Measurements from ENCODE around the gene NPC1. TPM values are rescaled to one million over a fixed set of nuclear protein-coding genes. Genes with fewer than 3 reads are reported as not detected.

Gene NPC1
- total RNA-seq, 2 donors from 2014 or later, result 29.9 to 32.3 TPM

DNA sequence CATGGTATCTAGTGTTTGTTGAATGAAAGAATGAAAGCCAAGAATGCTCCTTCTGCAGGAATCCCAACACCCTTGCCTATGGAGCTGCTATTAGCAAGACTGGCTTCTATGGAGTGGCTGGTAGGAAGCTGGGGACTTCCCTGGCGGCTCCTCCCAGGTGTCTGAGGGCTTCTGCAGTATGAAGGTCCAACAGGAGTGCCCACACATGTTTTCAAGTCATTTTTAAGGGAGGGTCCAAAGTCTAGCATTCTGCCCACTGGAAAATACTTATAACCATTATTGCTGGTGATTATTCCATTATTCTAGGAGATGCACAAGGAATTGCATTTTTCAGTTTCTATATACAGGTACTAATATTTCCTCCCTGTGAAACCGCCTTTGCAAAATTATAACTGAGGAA is 21.9 kb upstream of the NPC1 start:
- H3K27me3 ChIP-seq, result no peaks in the 10 kb centered on the region
- H3K36me3 ChIP-seq, result no peaks in the 10 kb centered on the region
- no peak overlapping the region for H3K4me3 ChIP-seq
- intact Hi-C loops (cut with DNase I), result no loop called here
- TF ChIP-seq, protein P1, sequence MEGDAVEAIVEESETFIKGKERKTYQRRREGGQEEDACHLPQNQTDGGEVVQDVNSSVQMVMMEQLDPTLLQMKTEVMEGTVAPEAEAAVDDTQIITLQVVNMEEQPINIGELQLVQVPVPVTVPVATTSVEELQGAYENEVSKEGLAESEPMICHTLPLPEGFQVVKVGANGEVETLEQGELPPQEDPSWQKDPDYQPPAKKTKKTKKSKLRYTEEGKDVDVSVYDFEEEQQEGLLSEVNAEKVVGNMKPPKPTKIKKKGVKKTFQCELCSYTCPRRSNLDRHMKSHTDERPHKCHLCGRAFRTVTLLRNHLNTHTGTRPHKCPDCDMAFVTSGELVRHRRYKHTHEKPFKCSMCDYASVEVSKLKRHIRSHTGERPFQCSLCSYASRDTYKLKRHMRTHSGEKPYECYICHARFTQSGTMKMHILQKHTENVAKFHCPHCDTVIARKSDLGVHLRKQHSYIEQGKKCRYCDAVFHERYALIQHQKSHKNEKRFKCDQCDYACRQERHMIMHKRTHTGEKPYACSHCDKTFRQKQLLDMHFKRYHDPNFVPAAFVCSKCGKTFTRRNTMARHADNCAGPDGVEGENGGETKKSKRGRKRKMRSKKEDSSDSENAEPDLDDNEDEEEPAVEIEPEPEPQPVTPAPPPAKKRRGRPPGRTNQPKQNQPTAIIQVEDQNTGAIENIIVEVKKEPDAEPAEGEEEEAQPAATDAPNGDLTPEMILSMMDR (IDR thresholded peaks at IDR 0.05), result no peak
- H3K9me3 ChIP-seq, result no peaks in the 10 kb centered on the region
- peaks cover 4% of the 10 kb centered on the region for H3K4me1 ChIP-seq
- H3K9ac ChIP-seq (ENCODE audit: low read depth in 2 of 2, low read length in 2 of 2), result no peak overlapping the region
- DNase-seq, result no peak
- H3K27ac ChIP-seq, result no peak overlapping the region

DNA sequence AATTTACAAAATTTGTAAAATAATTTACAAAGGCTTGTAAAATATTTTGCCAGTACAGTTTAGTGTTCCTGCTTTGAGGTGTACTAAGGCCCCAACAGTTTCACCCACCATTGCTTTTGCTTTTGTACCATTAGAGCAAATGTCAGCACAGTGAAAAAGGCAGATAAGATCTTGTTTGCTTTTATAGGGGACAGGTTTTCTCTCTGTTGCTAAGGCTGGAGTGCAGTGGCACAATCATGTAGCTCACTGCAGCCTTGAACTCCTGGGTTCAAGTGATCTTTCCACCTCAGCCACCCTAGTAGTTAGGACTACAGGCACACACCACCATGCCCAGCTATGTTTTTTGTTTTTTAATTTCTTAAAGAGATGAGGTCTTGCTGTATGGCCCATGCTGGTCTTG is 19.6 kb upstream of the NPC1 start:
- H3K9me3 ChIP-seq, result no peaks in the 10 kb centered on the region
- DNase-seq, result no peak
- TF ChIP-seq, protein P1 (IDR thresholded peaks at IDR 0.05), result no peak
- H3K27me3 ChIP-seq, result no peaks in the 10 kb centered on the region
- H3K9ac ChIP-seq (ENCODE audit: low read depth in 2 of 2, low read length in 2 of 2), result no peak overlapping the region
- H3K4me1 ChIP-seq, result peaks cover 4% of the 10 kb centered on the region
- intact Hi-C loops (cut with DNase I), result no loop called here
- H3K36me3 ChIP-seq, result no peaks in the 10 kb centered on the region
- no peak overlapping the region for H3K4me3 ChIP-seq
- H3K27ac ChIP-seq, result no peak overlapping the region

DNA sequence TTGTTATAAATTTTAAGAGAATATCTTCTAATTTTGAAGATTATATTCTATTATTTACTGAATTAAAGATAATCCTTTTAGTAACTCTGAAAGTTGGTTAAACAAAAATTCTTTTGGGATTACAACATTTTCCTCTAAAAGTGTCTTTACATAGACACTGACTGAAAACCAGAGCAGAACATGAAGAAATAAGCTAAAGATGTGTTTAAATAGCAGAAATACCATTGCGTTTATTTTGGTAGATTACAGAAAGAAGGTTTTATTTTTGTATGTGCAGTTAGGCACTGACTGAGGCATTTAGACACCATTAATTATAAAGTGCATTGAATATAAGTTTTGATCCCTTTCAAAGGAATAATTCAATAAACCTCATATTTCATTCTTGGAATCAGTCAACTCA is 13.5 kb upstream of the NPC1 start:
- H3K4me1 ChIP-seq, result no peaks in the 10 kb centered on the region
- H3K36me3 ChIP-seq, result no peaks in the 10 kb centered on the region
- intact Hi-C loops (cut with DNase I), result no loop called here
- no peaks in the 10 kb centered on the region for H3K27me3 ChIP-seq
- DNase-seq, result no peak
- no peak overlapping the region for H3K9ac ChIP-seq (ENCODE audit: low read depth in 2 of 2, low read length in 2 of 2)
- TF ChIP-seq, protein P1 (IDR thresholded peaks at IDR 0.05), result no peak
- no peaks in the 10 kb centered on the region for H3K9me3 ChIP-seq
- H3K4me3 ChIP-seq, result no peak overlapping the region
- H3K27ac ChIP-seq, result no peak overlapping the region

DNA sequence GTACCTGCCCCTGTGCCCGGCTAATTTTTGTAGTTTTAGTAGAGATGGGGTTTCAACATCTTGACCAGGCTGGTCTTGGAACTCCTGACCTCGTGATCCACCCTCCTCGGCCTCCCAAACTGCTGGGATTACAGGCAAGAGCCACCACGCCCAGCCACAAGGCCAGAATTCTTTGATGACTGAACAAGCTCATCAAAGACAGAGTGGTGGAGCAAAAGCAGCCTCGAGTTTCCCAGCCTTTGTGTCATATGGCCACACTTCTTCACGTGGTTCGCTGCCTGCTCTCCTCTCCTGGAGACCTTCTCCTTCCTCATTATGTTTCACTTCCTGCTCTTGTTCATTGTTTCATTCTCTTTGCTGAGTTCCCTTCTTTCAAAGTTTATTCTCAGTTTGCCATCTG is 9.9 kb upstream of the NPC1 start:
- no peak overlapping the region for H3K4me3 ChIP-seq
- H3K9ac ChIP-seq (ENCODE audit: low read depth in 2 of 2, low read length in 2 of 2), result no peak overlapping the region
- DNase-seq, result no peak
- TF ChIP-seq, protein P1 (IDR thresholded peaks at IDR 0.05), result no peak
- H3K9me3 ChIP-seq, result no peaks in the 10 kb centered on the region
- H3K27me3 ChIP-seq, result no peaks in the 10 kb centered on the region
- H3K4me1 ChIP-seq, result no peaks in the 10 kb centered on the region
- no peak overlapping the region for H3K27ac ChIP-seq
- intact Hi-C loops (cut with DNase I), result no loop called here
- H3K36me3 ChIP-seq, result no peaks in the 10 kb centered on the region

DNA sequence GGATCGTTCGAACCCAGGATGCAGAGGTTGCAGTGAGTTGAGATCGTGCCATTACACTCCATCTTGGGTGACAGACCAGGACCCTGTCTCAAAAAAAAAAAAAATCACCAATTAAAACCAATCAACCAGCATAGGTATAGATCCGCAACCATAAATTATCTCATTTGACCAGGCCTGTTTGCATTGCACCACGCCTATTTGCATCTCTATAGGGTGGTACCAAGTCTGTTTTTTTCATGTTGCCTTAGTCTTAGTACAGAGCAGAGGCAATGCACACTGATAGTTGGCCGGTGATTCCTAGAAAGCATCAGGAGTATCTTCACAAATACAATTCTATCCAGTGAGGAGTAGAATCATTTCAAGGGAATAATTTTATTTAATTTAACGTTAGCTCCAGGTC is 9.3 kb upstream of the NPC1 start:
- no peaks in the 10 kb centered on the region for H3K9me3 ChIP-seq
- no peaks in the 10 kb centered on the region for H3K36me3 ChIP-seq
- no peaks in the 10 kb centered on the region for H3K27me3 ChIP-seq
- intact Hi-C loops (cut with DNase I), result no loop called here
- H3K4me1 ChIP-seq, result no peaks in the 10 kb centered on the region
- TF ChIP-seq, protein P1 (IDR thresholded peaks at IDR 0.05), result no peak
- H3K27ac ChIP-seq, result no peak overlapping the region
- H3K4me3 ChIP-seq, result no peak overlapping the region
- DNase-seq, result no peak
- no peak overlapping the region for H3K9ac ChIP-seq (ENCODE audit: low read depth in 2 of 2, low read length in 2 of 2)

DNA sequence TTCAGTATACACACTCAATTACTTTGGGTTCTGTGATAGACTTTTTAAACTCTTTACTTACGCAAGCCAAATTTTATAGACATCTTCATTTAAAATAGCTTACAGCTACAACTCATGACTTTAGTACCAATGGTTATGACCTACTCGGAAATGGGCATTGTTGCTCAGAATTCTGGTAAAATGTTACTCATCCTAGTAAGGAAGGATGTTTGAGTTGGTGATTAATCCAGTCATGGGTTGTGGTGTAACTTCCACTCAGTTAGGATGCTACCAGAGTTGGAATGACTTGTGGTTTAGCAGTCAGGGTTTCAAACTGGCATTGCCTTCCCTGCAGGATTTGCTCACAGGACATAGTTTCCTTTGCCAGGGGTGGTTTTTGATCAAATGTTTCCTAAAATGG is 7.4 kb upstream of the NPC1 start:
- H3K4me1 ChIP-seq, result no peaks in the 10 kb centered on the region
- no peaks in the 10 kb centered on the region for H3K9me3 ChIP-seq
- intact Hi-C loops (cut with DNase I), result no loop called here
- TF ChIP-seq, protein P1 (IDR thresholded peaks at IDR 0.05), result no peak
- H3K9ac ChIP-seq (ENCODE audit: low read depth in 2 of 2, low read length in 2 of 2), result no peak overlapping the region
- no peak overlapping the region for H3K4me3 ChIP-seq
- H3K27ac ChIP-seq, result no peak overlapping the region
- H3K36me3 ChIP-seq, result no peaks in the 10 kb centered on the region
- no peak for DNase-seq
- no peaks in the 10 kb centered on the region for H3K27me3 ChIP-seq

Measured in colonic mucosa (tissue), 4 donors.